Stimulated activated CD4-positive, alpha-beta T cell treated with anti-CD3 and anti-CD28 coated beads, Interleukin-12 subunit alpha, Interleukin-12 subunit beta, amount 100 ng/mL, for 4 hours (primary cell): ENCODE results near the gene COMMD1.
"Not testable (repeated sequence)": the region's sequence is repeated elsewhere in the genome, so short reads cannot be mapped to it uniquely, and the experiment has no call there.

Source experiments
- DNase-seq: peaks from one replicate; pipeline ENCODE4 v3.0.0-alpha.2; 2020

The COMMD1 gene

DNA sequence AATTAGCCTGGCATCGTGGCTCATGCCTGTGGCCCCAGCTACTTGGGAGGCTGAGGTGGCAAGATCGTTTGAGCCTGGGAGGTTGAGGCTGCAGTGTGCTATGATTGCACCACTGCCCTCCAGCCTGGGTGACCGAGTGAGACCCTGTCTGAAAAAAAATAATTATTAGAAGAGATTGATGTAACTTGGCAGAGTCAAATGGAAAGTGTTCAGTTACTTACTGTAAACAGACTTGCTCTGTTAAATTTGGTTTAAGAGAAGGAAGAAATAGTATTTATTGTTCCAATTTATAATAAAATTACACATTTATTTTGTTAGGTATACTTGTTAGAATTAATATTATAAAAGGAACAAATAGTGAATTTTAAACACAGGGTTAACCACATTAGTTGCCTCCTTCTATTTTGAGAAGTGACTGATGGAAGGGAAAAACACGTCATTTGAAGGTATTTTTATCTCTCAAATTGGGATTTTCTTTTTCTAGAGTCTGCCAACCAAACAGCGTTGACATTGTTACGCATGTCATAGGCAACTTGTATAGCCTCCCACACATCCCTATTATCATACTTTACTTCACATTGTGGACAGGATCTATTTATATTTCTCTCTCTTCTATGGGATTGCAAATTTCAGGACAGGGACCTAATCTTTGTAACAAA is 171.6 kb downstream of the COMMD1 start:
- DNase-seq, result no peak

DNA sequence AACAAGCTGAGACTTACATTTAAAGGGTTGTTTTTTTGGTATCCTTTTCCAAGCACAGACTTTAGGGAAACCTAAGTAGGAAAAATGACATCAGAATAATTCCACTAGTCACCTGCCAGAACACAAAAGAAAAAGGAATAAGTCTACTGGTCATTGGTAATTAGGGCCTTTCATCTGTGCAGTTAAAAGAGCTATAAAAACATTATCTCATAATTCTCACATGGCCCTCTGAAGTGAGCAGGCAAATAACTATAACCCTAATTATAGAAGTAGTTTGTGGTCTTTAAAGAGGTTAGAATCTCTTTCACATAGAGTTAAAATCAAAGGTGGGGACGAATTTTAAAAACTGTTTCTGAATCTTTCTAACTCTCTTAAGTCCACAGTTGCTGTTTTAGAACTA is 179.3 kb downstream of the COMMD1 start:
- no peak for DNase-seq

DNA sequence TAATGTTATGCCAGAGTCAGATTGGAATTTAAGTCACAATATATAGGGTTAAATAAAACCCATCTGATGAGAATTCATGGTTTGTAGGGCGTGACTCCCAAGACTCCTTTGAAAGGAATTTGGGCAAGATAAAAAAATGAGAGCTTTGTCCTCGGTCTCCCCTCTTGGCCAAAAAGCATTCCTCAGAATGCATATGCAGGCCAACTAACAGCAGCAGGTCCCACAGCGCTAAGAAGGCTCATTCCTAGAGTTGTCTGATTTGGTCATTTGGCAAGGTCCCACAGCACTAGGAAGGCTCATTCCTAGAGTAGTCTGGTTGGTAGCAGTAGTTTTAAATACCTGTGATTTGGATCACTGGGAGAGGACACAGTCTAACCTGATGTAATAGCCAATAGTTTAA is 184.2 kb downstream of the COMMD1 start:
- no peak for DNase-seq

DNA sequence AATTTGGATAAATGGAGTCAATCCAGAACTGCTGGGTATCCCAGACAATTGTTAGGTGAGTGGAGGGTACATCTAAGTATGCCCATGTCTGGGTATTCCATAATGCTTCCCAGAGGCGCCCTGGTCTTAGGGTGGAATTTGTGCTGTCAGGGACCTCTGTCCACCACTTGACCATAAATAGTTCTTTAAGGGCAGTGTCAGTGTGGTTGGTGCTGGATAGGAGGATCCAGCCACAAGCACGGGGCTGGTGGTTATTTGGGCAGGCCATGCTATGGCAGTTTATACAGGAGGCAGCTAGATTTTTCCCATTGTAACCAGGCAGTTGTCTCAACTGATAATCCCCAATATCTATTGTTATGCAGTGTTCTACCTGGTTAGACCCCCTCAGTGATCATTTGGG is 186.0 kb downstream of the COMMD1 start:
- no peak for DNase-seq

DNA sequence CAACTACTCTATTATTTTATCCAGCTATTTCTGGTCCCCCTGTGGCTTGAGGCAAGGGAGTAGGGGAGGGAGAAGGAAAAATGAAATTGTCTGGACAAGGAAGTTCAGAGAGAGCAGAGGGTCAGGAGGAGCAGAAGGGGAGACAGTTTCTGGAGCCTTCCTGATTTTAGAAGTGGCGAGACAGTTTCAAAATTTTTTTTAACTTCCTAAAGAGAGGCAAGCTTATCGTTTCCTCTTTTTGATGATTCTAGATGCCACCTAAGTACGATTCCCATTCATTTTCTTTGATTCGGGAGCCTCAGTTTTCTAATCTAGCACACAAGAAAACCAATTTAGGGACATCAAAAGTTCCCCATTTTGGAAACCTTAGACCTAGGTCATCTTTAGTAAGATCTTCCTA is 193.6 kb downstream of the COMMD1 start:
- DNase-seq, result no peak

DNA sequence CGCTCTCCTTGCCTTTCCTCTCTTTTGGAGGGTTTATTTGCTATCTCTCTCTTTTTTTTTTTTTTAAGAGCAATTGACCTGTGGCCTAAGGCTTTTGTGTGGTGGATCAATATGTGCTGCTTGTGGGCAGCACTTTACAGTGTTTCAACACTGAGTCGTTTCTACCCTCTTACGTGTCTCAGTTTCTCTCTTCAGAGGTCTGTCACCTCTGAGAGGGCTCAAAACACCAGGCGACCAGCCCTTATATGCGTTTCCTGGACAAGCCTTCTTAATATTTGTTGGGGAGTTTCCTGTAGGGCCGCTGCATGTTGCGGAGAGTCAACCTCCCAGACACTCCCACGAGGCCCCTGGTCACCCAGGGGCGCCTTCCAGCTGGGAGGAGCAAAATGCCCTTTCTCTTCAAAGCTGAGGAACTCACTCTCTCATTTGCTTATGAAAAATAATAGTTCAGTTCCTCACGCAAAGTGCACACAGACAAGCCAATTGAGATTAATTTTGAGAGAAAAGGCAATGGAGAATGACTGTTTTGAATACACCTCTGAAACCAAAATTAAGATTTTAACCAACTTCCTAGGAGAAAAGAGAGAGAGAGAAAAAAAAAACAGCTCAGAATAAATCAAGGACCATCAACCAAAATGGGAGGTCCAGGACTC is 194.2 kb downstream of the COMMD1 start:
- no peak for DNase-seq

DNA sequence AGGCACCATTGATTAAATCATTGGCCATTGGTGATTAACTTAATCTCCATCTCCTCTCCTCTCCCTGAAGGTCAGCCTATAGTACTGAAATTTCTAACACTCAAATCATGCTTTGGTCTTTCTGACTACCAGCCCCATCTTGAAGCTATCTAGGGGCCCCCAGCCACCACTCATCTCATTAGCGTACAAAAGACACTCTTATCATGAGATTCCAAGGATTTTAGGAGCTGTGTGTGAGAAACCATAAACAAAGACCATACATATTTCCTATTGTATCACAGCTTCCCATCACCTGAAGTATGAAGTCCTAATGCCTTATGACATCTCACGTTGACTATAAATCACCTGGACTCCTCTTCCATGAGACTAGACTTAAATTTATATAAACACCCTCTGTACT is 196.4 kb downstream of the COMMD1 start:
- DNase-seq, result no peak

DNA sequence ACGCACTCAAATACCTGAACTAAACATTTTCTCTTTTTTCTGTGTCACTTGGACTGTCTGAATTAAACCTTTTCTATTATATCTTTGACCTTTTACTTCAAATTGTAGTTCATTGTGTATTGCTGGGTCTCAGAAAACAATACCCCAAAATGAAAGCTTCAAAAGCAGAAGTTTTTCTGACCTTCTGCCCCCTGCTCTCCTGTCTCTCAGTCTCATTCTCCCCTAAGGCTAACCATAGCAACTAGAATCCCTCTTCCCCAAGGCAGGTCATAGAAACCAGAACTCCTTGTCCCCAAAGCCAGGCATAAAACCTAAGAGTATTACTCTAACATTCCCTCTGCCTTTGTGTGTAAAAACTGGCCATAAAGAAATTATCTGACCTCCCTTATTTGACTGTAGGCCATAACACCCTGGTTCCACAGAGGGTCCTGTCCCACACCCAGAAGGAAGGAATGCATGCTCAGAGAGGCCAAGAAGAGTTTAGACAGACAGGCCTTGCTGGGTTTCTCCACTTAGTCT is 197.0 kb downstream of the COMMD1 start:
- no peak for DNase-seq

DNA sequence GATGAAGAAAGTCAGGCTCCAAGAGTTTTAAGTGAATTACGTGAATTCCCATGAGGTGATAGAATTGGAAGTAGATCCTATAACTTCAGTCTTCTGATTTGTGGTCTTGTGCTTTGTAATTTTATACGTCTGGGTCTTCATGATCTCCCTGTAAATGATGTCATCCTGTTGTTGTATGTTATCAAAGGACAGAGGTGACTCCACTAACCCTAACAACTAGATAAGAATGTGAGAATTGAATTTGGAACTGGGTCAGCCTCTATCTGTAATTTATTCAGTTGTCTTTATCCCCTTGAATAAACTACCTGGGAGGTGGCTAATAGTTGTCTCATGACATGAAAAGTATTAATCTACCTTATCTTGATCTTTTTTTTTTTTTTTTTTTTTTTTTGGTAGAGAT is 204.1 kb downstream of the COMMD1 start:
- DNase-seq, result no peak

DNA sequence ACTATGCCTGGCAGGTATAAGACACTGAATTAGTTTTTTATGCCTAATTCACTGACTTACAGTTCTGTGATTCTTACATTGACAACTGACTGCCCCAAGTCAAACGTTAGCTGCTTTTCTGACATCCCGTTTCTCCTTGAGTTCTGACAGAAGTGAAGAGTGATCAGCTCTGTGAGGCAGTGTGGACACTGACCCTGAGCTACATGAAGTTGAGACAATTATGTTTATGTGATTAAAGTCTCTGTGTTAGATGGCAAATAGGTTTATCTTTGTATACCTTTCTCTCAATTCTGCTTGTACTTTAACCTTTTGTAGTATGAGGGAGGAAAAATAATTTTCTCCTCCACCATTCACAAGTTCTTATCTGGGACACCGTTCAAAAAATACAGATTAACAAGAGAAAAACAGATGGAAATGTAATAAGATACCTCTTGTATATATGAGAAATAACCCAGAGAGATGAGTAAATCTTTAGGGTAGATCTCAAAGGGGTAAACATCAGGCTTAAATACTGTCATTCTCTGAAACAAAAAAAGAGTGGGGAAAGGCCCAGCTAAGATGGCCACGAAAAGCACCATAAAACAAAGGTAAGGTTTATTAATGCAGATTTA is 205.0 kb downstream of the COMMD1 start:
- no peak for DNase-seq

DNA sequence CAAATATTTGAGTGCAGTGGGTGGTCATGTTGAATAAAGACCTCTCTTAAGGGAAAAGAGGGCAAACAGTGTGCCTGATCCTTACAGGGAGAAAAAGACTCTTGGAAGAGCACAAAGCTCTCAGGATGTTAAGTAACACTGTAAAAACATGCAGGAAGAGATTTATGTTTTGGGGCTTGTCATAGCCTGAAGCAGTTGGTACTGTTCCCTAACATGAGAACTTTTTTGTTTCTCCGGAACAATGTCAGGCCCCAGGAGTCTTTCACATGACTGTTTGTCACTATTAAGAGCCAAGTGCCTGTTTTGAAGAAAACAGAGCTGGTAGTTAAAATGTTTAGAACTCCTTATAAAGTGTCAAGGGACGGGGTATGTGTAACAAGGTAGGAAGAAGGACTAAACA is 206.7 kb downstream of the COMMD1 start:
- DNase-seq, result no peak

DNA sequence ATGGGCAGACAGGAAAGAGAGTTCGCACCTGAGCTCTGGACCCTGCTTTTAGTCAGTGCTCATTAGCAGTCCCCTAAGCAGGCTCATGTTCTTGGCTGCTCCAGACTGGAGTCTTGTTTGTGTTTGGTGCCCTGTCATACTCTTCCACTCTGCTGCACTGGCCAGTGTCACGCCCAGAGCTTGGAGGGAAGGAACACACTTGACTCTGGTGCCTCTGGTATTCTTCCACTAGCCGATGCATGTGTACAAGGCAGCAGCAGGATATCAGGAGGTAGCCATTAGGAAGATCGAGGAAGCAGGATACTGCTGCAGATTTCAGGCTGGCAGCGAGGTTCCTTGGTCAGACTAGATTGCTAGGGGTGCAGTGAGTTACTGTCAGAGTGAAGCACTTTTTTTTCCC is 209.1 kb downstream of the COMMD1 start:
- no peak for DNase-seq

DNA sequence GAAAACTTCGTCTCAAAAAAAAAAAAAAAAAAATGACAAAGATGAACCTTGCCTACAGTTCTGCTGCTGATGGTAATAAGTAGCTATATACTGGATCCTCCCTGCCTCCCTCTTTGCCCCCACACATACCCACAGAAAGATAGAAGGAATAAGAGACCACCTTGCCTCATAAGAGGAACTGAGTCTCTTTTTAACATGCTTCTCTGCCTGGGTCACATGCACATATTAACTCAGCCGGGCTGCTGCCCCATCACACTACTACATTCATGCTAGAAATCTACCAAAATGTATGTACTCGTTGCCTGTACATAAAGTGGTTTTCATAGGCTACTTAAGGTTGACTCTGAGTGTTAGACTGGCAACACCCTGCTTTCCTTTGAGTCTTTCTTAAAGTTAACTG is 211.5 kb downstream of the COMMD1 start:
- DNase-seq, result no peak

DNA sequence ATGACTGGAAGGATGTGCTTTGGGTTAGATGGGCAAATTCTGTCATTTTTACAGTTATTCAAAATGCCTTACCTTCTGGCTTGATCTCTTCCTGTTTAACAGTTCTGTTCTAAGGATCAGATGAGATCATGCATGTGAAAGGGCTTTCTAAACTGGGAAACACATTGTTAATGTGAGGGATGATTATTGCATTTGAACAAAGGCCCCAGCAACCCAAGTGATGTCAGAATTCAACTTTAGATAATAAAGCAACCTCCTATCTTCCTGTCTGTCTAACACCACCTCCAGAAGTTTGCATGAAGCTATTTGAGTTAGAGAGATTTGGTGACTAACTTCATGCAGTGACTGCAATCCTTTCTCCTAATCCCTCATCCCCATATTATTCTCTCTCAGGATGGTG is 212.7 kb downstream of the COMMD1 start:
- no peak for DNase-seq

DNA sequence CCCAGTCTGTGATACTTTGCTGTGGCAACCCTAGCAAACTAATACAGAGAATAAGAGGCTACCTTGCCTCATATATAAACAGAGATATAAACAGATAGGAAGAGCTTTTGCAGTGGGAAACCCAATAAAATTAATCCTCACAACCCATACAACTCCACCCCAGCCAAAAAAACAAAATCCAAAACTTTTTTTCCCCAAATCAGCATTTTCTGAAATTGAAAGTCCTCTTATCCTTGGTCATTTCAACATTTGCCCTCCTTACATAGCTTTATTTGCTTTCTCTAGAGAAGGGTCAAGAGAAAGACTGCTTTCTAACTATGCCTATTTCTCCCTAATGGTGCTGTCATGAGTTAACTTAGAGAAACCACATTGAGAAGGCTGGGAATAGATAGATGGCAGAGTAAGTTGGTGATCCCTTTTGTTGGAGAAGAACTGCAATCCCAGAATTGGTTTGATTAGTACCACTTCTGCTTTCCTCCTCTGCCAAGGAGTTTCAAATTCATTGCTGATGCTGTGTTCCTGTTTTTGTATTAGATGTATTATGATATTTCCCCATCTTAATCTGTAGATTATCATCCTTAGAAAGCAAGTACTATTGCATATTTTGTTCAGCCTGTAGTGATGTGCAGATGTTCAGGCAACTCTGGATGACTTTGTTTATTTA is 214.0 kb downstream of the COMMD1 start:
- DNase-seq, result no peak

DNA sequence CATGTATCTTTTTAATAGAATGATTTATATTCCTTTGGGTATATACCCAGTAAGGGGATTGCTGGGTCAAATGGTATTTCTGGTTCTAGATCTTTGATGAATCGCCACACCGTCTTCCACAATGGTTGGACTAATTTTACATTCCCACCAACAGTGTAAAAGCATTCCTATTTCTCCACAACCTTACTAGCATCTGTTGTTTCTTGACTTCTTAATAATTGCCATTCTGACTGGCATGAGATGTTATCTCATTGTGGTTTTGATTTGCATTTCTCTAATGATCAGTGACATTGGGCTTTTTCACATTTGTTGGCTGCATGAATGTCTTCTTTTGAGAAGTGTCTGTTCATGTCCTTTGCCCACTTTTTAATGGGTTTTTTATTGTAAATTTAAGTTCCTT is 220.8 kb downstream of the COMMD1 start:
- DNase-seq, result not testable (repeated sequence)

DNA sequence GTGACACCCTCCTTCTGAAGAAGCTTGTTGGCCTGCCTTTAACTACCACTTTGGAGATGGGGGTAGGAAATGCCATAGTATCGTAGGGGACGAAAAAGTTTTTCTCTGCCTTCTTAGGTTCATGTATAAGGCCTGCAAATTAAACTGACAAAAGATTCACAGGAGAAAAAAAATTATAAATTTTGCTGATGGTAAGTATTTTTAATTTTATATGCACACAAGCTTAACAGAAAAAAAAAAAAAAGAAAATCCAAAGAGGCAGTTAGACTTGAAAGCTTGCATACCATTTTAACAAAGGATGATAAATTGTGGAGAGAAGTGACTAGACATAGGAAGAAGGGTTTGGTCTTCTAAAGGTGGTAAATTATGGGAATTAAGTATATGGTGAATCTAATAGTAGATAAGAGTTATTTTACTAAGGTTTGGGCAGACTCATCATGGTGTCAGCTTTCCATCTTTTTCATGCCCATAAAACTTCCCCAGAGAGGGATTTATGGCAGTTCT is 227.9 kb downstream of the COMMD1 start:
- DNase-seq, result no peak

DNA sequence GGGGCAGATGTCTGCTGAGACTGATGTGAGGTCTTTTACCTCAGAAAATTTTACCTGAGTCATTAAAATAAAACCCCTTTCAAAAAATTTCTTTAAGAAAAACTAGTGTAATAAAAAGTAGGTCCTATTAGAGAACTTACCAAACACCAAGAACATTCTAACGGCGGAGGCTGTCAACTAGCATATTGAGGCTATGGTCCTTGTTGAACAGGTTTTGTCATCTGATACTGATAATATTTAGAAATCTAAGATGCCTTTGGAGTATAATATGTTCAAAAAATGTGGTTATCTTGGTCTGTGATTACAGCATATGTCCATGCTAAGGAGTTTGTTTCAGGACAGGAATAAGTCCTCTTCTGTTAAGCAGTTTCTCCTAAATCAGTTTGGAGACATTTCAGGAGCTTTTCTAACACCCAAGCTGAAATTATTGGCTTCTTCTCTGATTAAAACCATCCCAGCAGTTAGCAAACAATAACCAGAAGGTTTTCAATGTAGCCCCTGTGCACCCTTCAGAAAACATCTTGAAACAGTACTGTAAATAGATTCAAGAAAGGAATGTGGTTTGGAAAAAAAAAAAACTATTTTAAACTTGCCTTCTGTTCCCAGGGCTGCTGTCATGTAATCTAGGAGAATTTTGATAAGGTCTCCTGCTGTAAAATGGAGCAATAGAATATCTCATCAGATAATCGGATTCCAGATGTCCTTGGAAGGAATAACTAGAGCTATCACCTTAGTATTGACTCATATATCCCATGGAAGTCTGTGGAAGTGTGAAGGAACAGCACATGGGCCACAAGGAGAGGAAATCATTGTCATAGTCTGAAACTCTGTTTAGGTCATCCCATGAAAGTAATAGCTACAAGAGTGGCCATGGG is 231.7 kb downstream of the COMMD1 start:
- DNase-seq, result no peak

DNA sequence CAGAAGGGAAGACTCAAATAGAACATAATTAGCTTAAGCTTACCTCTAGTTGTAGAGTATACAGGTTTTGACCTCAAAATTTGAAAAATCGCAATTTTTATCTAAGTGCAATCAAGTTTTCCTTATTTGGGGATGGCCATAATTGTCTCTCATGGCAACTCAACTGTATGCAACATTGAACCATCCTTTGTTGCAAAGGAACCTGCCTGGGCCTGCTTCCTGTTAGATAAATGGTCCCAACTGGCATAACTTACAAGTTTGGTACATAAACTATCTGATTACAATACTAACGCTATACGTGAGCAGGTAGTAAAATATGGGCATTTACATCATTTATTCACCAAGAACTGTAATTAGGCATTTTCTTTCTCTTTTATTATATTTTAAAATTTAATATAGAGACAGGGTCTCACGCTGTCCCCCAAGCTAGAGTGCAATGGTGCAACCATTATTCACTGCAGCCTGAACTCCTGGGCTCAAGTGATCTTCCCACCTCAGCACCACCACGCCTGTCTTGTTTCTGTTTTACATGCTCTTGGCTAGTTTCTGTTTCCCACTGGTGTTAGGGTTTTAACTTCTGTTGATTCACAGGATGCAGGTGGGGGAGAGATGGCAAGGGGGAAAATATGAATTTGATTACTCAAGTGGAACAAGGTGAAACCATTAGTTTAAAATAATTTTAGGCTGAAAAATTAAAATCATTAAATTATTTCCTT is 235.1 kb downstream of the COMMD1 start:
- no peak for DNase-seq

DNA sequence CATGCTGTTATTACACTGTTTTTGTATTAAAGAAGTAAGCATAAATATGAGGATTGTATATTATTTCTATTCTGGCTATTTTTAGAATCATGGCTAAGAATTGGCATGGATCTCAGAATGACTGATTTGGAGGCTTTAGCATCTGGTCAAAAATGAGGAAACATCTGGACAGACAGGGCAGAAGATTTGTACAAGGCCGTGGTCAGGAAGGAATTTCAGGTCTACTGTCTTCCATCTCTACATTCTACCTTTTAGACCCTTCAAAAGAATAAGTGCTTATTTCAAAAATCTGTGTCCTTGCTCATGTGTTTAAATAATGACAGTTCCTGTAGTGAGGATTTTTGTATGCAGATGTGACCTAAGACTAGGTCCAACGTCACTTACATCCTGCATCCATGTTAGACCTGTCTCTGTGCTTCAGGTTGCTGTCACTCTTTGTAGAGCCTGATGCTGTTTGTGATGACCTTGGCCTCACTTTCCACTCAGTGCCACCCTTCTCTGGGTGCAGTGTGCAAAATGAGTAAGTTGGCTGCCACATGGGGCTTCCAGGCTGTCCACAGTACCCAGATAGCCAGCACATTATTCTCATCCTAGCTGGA is 235.8 kb downstream of the COMMD1 start:
- DNase-seq, result no peak

DNA sequence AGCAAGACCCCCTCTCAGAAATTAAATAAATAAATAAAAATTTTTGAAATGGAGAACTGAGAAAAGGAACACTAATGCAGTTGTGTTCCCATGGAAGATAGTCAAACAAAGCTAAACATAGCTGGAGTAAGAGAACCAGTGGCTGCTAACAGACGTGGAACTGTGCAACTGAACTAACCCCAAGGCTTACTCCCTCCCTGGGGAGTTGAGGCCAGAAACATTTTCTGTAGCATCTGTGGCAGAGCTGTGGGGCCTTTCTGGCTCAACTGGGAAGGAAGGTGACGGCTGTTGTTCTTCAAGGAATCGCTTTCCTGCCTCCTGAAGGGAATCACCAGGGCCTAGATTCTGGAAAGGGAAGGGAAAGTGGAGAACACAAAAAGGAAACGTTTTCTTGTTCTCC is 236.6 kb downstream of the COMMD1 start:
- DNase-seq, result no peak

DNA sequence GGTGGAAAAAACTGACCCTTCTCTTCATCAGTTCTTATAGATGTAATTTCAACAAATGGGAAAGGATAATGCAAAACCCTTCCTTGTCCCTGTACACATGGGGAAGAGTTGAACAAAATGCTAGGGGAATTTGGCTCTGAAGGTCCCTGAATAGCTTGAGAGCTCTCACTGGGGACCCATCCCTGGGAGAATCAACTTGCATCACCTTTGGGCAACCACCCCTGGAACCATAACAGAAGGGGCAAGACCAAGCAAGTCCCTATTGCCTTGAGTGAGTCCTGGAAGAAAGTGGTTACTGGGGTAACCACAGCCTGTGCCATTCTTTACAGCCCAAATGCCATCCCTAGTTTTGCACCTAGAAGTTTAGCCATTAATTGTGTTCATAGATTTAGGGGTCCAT is 238.2 kb downstream of the COMMD1 start:
- no peak for DNase-seq
